Bronchial epithelial cell (primary cell): ENCODE results near the gene OR9Q1. TPM values are rescaled to one million over a fixed set of nuclear protein-coding genes. Genes with fewer than 3 reads are reported as not detected.

Experiments
- DNase-seq: peaks from one replicate; pipeline ENCODE4 v3.0.0-alpha.2; 2010; ENCODE audit warnings: low read depth
- FAIRE-seq: peaks from 2 replicates; lab custom pipeline; 2011; peaks lifted over from hg19 to GRCh38; lab: Jason Lieb, UNC
- H3K27me3 ChIP-seq: 2 replicates; pipeline ENCODE4 v1.5.1; 2011; ENCODE audit warnings: low read length; ENCODE audit not compliant: control insufficient read depth, insufficient read depth
- H3K36me3 ChIP-seq: 2 replicates; pipeline ENCODE4 v1.5.1; 2011; ENCODE audit warnings: low read length; ENCODE audit not compliant: control insufficient read depth, insufficient read depth
- H3K4me3 ChIP-seq: 2 replicates; pipeline ENCODE4 v1.5.1; 2011; ENCODE audit warnings: mild to moderate bottlenecking, low read depth, low read length, control low read depth
- total RNA-seq: library from RNA; depleted of rRNA; stranded (reverse); fragments of >200 nt; gene quantifications from 2 replicates; pipeline ENCODE4 v1.2.1, GENCODE V29; 2014
- TF ChIP-seq, protein P1 (sequence below): IDR thresholded peaks from 2 replicates; pipeline ENCODE4 v1.5.1; 2011; ENCODE audit warnings: mild to moderate bottlenecking, moderate library complexity, low read length, control low read depth, inconsistent platforms; ENCODE audit not compliant: insufficient read depth, severe bottlenecking

The OR9Q1 gene
- total RNA-seq, 1 donor from 2014 or later, result not detected

DNA sequence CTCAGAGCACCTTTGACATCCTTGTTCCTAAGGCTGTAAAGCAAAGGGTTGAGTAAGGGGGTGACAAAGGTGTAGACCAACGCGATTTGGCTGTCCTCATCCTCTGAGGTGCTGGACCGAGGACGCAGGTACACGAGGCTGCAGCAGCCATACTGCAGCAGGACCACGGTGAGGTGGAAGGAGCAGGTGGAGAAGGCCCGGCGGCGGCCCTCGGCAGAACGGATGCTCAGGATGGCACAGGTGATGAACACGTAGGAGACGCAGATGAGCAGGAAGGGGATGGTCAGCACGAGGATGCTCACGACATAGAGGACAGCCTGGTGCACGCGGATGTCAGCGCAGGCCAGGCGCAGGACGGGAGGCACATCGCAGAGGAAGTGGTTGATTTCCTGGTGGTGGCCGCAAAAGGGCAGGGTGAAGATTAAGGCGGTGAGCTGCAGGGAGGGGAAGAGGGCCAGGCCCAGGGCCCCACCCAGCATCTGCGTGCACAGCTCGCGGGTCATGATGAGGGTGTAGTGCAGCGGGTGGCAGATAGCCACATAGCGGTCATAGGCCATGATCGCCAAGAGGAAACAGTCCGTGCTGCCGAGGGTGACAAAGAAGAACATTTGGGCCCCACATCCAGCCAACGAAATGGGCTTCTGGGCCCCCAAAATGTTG, 204.4 kb downstream of the OR9Q1 start:
- DNase-seq (no peak), FAIRE-seq (no peak)
- TF ChIP-seq, protein P1, sequence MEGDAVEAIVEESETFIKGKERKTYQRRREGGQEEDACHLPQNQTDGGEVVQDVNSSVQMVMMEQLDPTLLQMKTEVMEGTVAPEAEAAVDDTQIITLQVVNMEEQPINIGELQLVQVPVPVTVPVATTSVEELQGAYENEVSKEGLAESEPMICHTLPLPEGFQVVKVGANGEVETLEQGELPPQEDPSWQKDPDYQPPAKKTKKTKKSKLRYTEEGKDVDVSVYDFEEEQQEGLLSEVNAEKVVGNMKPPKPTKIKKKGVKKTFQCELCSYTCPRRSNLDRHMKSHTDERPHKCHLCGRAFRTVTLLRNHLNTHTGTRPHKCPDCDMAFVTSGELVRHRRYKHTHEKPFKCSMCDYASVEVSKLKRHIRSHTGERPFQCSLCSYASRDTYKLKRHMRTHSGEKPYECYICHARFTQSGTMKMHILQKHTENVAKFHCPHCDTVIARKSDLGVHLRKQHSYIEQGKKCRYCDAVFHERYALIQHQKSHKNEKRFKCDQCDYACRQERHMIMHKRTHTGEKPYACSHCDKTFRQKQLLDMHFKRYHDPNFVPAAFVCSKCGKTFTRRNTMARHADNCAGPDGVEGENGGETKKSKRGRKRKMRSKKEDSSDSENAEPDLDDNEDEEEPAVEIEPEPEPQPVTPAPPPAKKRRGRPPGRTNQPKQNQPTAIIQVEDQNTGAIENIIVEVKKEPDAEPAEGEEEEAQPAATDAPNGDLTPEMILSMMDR, result no peak
- H3K36me3 ChIP-seq, result no peaks in the 10 kb centered on the region
- H3K4me3 ChIP-seq, result no peak overlapping the region
- H3K27me3 ChIP-seq, result no peaks in the 10 kb centered on the region

Other genes starting within 250 kb of the OR9Q1 start
- gene OR6Q1, start 7.1 kb downstream of the OR9Q1 start, total RNA-seq, result not detected in 2 replicates
- gene OR9I1, start 101.6 kb downstream of the OR9Q1 start, total RNA-seq, result not detected in 2 replicates
- not detected in 2 replicates for gene OR9Q2, start 165.2 kb downstream of the OR9Q1 start, total RNA-seq
- not detected in 2 replicates for gene OR1S2, start 180.3 kb downstream of the OR9Q1 start, total RNA-seq
- not detected in 2 replicates for gene OR1S1, start 188.8 kb downstream of the OR9Q1 start, total RNA-seq
- not detected in 2 replicates for gene OR10Q1, start 205.0 kb downstream of the OR9Q1 start, total RNA-seq
- not detected in 2 replicates for gene OR10W1, start 244.4 kb downstream of the OR9Q1 start, total RNA-seq